HG02973 (cell line): ENCODE data around the gene SSX2IP.
A peak's percentile ranks its signal among the peaks of the same experiment; 100 is the strongest.
"Not testable (repeated sequence)": the region's sequence is repeated elsewhere in the genome, so short reads cannot be mapped to it uniquely, and the experiment has no call there.

Source experiments
- ATAC-seq: cut with Tn5 transposase; IDR thresholded peaks from one replicate; pipeline ENCODE4 v1.9.1; 2021; ENCODE audit warnings: moderate library complexity; ENCODE audit not compliant: unreplicated experiment

Gene SSX2IP

GRCh38 chr1:84682047-84682446, 8.2 kb downstream of the SSX2IP start:
- no peak for ATAC-seq

GRCh38 chr1:84677415-84678099, 12.7 kb downstream of the SSX2IP start:
- ATAC-seq, result no peak

GRCh38 chr1:84675631-84676030, 14.6 kb downstream of the SSX2IP start:
- ATAC-seq, result no peak

GRCh38 chr1:84675106-84675505, 15.2 kb downstream of the SSX2IP start:
- no peak for ATAC-seq

GRCh38 chr1:84674705-84675104, 15.6 kb downstream of the SSX2IP start:
- no peak for ATAC-seq

GRCh38 chr1:84674021-84674420, 16.2 kb downstream of the SSX2IP start:
- no peak for ATAC-seq

GRCh38 chr1:84672080-84672854, 18.0 kb downstream of the SSX2IP start:
- ATAC-seq, result no peak

GRCh38 chr1:84669831-84670230, 20.4 kb downstream of the SSX2IP start:
- ATAC-seq, result no peak

GRCh38 chr1:84668185-84668584, 22.1 kb downstream of the SSX2IP start:
- ATAC-seq, result no peak

GRCh38 chr1:84665703-84666317, 24.5 kb downstream of the SSX2IP start:
- no peak for ATAC-seq

- ATAC-seq, result no peak
Measured at GRCh38 chr1:84653130-84653677, 37.1 kb downstream of the SSX2IP start.

- ATAC-seq, result no peak
Measured at GRCh38 chr1:84644472-84644871, 45.8 kb downstream of the SSX2IP start.

GRCh38 chr1:84643183-84643582, 47.1 kb downstream of the SSX2IP start:
- ATAC-seq, result no peak

GRCh38 chr1:84642774-84643173, 47.5 kb downstream of the SSX2IP start:
- ATAC-seq, result no peak

GRCh38 chr1:84639731-84640130, 50.5 kb downstream of the SSX2IP start:
- not testable (repeated sequence) for ATAC-seq

GRCh38 chr1:84635429-84635828, 54.8 kb downstream of the SSX2IP start:
- no peak for ATAC-seq

GRCh38 chr1:84634536-84635205, 55.6 kb downstream of the SSX2IP start:
- ATAC-seq, result no peak

- ATAC-seq, result peak; percentile 47
Measured at GRCh38 chr1:84632673-84633434, 57.4 kb downstream of the SSX2IP start.

- ATAC-seq, result no peak
Measured at GRCh38 chr1:84632137-84632536, 58.1 kb downstream of the SSX2IP start.

GRCh38 chr1:84624876-84625275, 65.4 kb downstream of the SSX2IP start:
- ATAC-seq, result no peak
